Brain microvascular endothelial cell (primary cell): ENCODE results near the gene APC2.

Experiments used
- DNase-seq: peaks from one replicate; pipeline ENCODE4 v3.0.0-alpha.2; 2020
- H3K27ac ChIP-seq: fragments of 250-450 bp; sonication (Bioruptor Pico); 2 replicates; pipeline ENCODE4 v1.5.1; 2020; ENCODE audit warnings: mild to moderate bottlenecking, moderate library complexity
- H3K27me3 ChIP-seq: fragments of 250-450 bp; sonication (Bioruptor Pico); replicated peaks from 2 replicates; pipeline ENCODE4 v1.5.1; 2020; ENCODE audit warnings: mild to moderate bottlenecking
- H3K36me3 ChIP-seq: fragments of 250-450 bp; sonication (Bioruptor Pico); replicated peaks from 2 replicates; pipeline ENCODE4 v1.5.1; 2020; ENCODE audit warnings: mild to moderate bottlenecking
- H3K4me3 ChIP-seq: 2 replicates; pipeline ENCODE4 v1.5.1; 2011; ENCODE audit warnings: low read depth, mild to moderate bottlenecking, control low read depth, low read length, moderate library complexity
- CTCF ChIP-seq: IDR thresholded peaks from 2 replicates; pipeline ENCODE4 v1.5.1; 2011; ENCODE audit warnings: low read depth, mild to moderate bottlenecking, moderate library complexity, low read length, control low read depth, inconsistent platforms; ENCODE audit errors: missing control alignments
- in situ Hi-C: cut with HindIII; loops from 2 replicates; pipeline ENCODE4 v1.10.0; 2017; ENCODE audit warnings: low sequenced_read_pairs, low pct_ligation_motif_present

Gene APC2

GRCh38 chr19:1432507-1432887 is 17.4 kb upstream of the APC2 start:
- Histone ChIP-seq H3K27me3 (no peaks in the 10 kb centered on the region), H3K4me3 (no peak overlapping the region), H3K36me3 (peaks cover 69% of the 10 kb centered on the region), H3K27ac (no peak overlapping the region)
- no peak for DNase-seq
- no peak for TF ChIP-seq CTCF
- in situ Hi-C loops = no loop called here

- in situ Hi-C loops = no loop called here
These were observed 16.5 kb upstream of the APC2 start for GRCh38 chr19:1433119-1434039.

GRCh38 chr19:1434040-1434366 is 15.9 kb upstream of the APC2 start:
- H3K27me3 ChIP-seq = no peaks in the 10 kb centered on the region
- peaks cover 59% of the 10 kb centered on the region for H3K36me3 ChIP-seq
- H3K27ac ChIP-seq = no peak overlapping the region
- TF ChIP-seq CTCF = no peak
- in situ Hi-C loops = no loop called here
- H3K4me3 ChIP-seq = no peak overlapping the region
- DNase-seq = no peak

More at GRCh38 chr19:1433119-1434039, 16.5 kb upstream of the APC2 start:
- no peak for DNase-seq
- no peaks in the 10 kb centered on the region for H3K27me3 ChIP-seq
- no peak overlapping the region for H3K4me3 ChIP-seq
- no peak for TF ChIP-seq CTCF
- no peak overlapping the region for H3K27ac ChIP-seq
- peaks cover 63% of the 10 kb centered on the region for H3K36me3 ChIP-seq

- in situ Hi-C loops = no loop called here
- peaks cover 53% of the 10 kb centered on the region for H3K36me3 ChIP-seq
- no peak for TF ChIP-seq CTCF
- no peak for DNase-seq
- no peak overlapping the region for H3K27ac ChIP-seq
- no peaks in the 10 kb centered on the region for H3K27me3 ChIP-seq
- no peak overlapping the region for H3K4me3 ChIP-seq
These were observed 15.3 kb upstream of the APC2 start for GRCh38 chr19:1434577-1435060.

- H3K36me3 ChIP-seq = peaks cover 54% of the 10 kb centered on the region
- in situ Hi-C loops = no loop called here
- TF ChIP-seq CTCF = no peak
- no peak overlapping the region for H3K4me3 ChIP-seq
- no peak for DNase-seq
- H3K27me3 ChIP-seq = no peaks in the 10 kb centered on the region
- no peak overlapping the region for H3K27ac ChIP-seq
These were observed 14.4 kb upstream of the APC2 start for GRCh38 chr19:1435378-1435989.
